HepG2 (cell line): ENCODE data around the gene ARHGAP12. TPM values are rescaled to one million over a fixed set of nuclear protein-coding genes. Genes with fewer than 3 reads are reported as not detected.
A peak's percentile ranks its signal among the peaks of the same experiment; 100 is the strongest.

Source experiments
- ARNT2 ChIP-seq: sonication (generic); formaldehyde crosslinking; IDR thresholded peaks from 2 replicates; pipeline ENCODE4 v1.8.0; 2022; ENCODE audit warnings: mild to moderate bottlenecking, low read depth, missing genetic modification reagents, moderate library complexity
- GATAD2A ChIP-seq: IDR thresholded peaks from 2 replicates; pipeline ENCODE4 v1.6.1; 2016
- HOXD1 ChIP-seq: sonication (generic); formaldehyde crosslinking; IDR thresholded peaks from 2 replicates; pipeline ENCODE4 v1.5.0; 2020; ENCODE audit warnings: missing genetic modification reagents
- KLF9 ChIP-seq: IDR thresholded peaks from 2 replicates; pipeline ENCODE4 v1.6.1; 2016; ENCODE audit warnings: low read depth
- NCOR1 ChIP-seq: fragments of 200-600 bp; sonication (generic); IDR thresholded peaks from 2 replicates; pipeline ENCODE4 v1.7.0; 2017; ENCODE audit warnings: antibody characterized with exemption, low read length, borderline replicate concordance
- PHF8 ChIP-seq: sonication (generic); formaldehyde crosslinking; IDR thresholded peaks from 2 replicates; pipeline ENCODE4 v1.5.0; 2020; ENCODE audit warnings: missing genetic modification reagents
- PRMT3 ChIP-seq: sonication (generic); formaldehyde crosslinking; IDR thresholded peaks from 2 replicates; pipeline ENCODE4 v1.8.1; 2022; ENCODE audit warnings: low read depth, mild to moderate bottlenecking, moderate library complexity, missing genetic modification reagents, borderline replicate concordance
- TOE1 ChIP-seq: sonication (generic); formaldehyde crosslinking; IDR thresholded peaks from 2 replicates; pipeline ENCODE4 v1.4.0; 2020; ENCODE audit warnings: mild to moderate bottlenecking, missing genetic modification reagents
- ZBTB21 ChIP-seq: sonication (generic); formaldehyde crosslinking; IDR thresholded peaks from 2 replicates; pipeline ENCODE4 v1.4.0; 2020; ENCODE audit warnings: missing genetic modification reagents
- ZNF337 ChIP-seq: sonication (generic); formaldehyde crosslinking; IDR thresholded peaks from 2 replicates; pipeline ENCODE4 v1.5.1; 2020; ENCODE audit warnings: missing genetic modification reagents, low read depth, mild to moderate bottlenecking, borderline replicate concordance
- ZNF383 ChIP-seq: sonication (generic); formaldehyde crosslinking; IDR thresholded peaks from 2 replicates; pipeline ENCODE4 v1.4.0; 2020; ENCODE audit warnings: missing genetic modification reagents, mild to moderate bottlenecking, borderline replicate concordance
- ZNF766 ChIP-seq: sonication (generic); formaldehyde crosslinking; IDR thresholded peaks from 2 replicates; pipeline ENCODE4 v1.5.0; 2020; ENCODE audit warnings: missing genetic modification reagents, borderline replicate concordance
- polyA plus RNA-seq, 8 experiments: library from polyadenylated mRNA; depleted of rRNA in 3 of 8; stranded (reverse) in 7 of 8; unstranded in 1 of 8; fragments of >200 nt; fragmentation: Illumina TruSeq in 4 of 8; extraction: Trizol in 4 of 8; gene quantifications; 2 replicates each; pipeline versions ENCODE4 v1.2.1 to v1.2.3, GENCODE V29; 2011 to 2016; ENCODE audit warnings: low read depth in 4 of 8, missing spikeins in 1 of 8, mixed read lengths in 1 of 8; ENCODE audit not compliant: insufficient read depth in 1 of 8
- total RNA-seq, 5 experiments: library from RNA; depleted of rRNA; stranded (reverse); fragments of >200 nt; fragmentation: Illumina TruSeq; extraction: Trizol; gene quantifications; 2 replicates each; pipeline ENCODE4 v1.2.3, GENCODE V29; 2016; ENCODE audit warnings: low read depth in 1 of 5
- TF ChIP-seq, protein P1 (sequence below): sonication (generic); formaldehyde crosslinking; IDR thresholded peaks from 2 replicates; pipeline ENCODE4 v1.4.0; 2020; ENCODE audit warnings: missing genetic modification reagents
- TF ChIP-seq, protein P2 (sequence below): sonication (generic); formaldehyde crosslinking; IDR thresholded peaks from 2 replicates; pipeline ENCODE4 v1.8.1; 2023; ENCODE audit warnings: mild to moderate bottlenecking, missing genetic modification reagents, borderline replicate concordance
- TF ChIP-seq, protein P3 (sequence below): sonication (generic); formaldehyde crosslinking; IDR thresholded peaks from 2 replicates; pipeline ENCODE4 v1.5.0; 2020; ENCODE audit warnings: mild to moderate bottlenecking, missing genetic modification reagents, borderline replicate concordance

Gene ARHGAP12
- total and polyA plus RNA-seq, 2 of the 13 experiments (the other 11 are each of a cell fraction or from before 2014, with no cell fraction given) = 25.0 to 54.6 TPM

- TF ChIP-seq, protein P1, sequence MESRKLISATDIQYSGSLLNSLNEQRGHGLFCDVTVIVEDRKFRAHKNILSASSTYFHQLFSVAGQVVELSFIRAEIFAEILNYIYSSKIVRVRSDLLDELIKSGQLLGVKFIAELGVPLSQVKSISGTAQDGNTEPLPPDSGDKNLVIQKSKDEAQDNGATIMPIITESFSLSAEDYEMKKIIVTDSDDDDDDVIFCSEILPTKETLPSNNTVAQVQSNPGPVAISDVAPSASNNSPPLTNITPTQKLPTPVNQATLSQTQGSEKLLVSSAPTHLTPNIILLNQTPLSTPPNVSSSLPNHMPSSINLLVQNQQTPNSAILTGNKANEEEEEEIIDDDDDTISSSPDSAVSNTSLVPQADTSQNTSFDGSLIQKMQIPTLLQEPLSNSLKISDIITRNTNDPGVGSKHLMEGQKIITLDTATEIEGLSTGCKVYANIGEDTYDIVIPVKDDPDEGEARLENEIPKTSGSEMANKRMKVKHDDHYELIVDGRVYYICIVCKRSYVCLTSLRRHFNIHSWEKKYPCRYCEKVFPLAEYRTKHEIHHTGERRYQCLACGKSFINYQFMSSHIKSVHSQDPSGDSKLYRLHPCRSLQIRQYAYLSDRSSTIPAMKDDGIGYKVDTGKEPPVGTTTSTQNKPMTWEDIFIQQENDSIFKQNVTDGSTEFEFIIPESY (CRISPR knock-in tag) = no peak
- TF ChIP-seq ZNF383 (CRISPR knock-in tag) (no peak), PHF8 (CRISPR knock-in tag) (no peak), NCOR1 (no peak), ARNT2 (CRISPR knock-in tag) (no peak), ZBTB21 (CRISPR knock-in tag) (no peak), TOE1 (CRISPR knock-in tag) (no peak), KLF9 (CRISPR knock-in tag) (no peak), ZNF337 (CRISPR knock-in tag) (no peak), GATAD2A (CRISPR knock-in tag) (peak; percentile 76), PRMT3 (CRISPR knock-in tag) (no peak), HOXD1 (CRISPR knock-in tag) (no peak), ZNF766 (CRISPR knock-in tag) (no peak)
- TF ChIP-seq, protein P2, sequence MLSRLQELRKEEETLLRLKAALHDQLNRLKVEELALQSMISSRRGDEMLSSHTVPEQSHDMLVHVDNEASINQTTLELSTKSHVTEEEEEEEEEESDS = no peak
- TF ChIP-seq, protein P3, sequence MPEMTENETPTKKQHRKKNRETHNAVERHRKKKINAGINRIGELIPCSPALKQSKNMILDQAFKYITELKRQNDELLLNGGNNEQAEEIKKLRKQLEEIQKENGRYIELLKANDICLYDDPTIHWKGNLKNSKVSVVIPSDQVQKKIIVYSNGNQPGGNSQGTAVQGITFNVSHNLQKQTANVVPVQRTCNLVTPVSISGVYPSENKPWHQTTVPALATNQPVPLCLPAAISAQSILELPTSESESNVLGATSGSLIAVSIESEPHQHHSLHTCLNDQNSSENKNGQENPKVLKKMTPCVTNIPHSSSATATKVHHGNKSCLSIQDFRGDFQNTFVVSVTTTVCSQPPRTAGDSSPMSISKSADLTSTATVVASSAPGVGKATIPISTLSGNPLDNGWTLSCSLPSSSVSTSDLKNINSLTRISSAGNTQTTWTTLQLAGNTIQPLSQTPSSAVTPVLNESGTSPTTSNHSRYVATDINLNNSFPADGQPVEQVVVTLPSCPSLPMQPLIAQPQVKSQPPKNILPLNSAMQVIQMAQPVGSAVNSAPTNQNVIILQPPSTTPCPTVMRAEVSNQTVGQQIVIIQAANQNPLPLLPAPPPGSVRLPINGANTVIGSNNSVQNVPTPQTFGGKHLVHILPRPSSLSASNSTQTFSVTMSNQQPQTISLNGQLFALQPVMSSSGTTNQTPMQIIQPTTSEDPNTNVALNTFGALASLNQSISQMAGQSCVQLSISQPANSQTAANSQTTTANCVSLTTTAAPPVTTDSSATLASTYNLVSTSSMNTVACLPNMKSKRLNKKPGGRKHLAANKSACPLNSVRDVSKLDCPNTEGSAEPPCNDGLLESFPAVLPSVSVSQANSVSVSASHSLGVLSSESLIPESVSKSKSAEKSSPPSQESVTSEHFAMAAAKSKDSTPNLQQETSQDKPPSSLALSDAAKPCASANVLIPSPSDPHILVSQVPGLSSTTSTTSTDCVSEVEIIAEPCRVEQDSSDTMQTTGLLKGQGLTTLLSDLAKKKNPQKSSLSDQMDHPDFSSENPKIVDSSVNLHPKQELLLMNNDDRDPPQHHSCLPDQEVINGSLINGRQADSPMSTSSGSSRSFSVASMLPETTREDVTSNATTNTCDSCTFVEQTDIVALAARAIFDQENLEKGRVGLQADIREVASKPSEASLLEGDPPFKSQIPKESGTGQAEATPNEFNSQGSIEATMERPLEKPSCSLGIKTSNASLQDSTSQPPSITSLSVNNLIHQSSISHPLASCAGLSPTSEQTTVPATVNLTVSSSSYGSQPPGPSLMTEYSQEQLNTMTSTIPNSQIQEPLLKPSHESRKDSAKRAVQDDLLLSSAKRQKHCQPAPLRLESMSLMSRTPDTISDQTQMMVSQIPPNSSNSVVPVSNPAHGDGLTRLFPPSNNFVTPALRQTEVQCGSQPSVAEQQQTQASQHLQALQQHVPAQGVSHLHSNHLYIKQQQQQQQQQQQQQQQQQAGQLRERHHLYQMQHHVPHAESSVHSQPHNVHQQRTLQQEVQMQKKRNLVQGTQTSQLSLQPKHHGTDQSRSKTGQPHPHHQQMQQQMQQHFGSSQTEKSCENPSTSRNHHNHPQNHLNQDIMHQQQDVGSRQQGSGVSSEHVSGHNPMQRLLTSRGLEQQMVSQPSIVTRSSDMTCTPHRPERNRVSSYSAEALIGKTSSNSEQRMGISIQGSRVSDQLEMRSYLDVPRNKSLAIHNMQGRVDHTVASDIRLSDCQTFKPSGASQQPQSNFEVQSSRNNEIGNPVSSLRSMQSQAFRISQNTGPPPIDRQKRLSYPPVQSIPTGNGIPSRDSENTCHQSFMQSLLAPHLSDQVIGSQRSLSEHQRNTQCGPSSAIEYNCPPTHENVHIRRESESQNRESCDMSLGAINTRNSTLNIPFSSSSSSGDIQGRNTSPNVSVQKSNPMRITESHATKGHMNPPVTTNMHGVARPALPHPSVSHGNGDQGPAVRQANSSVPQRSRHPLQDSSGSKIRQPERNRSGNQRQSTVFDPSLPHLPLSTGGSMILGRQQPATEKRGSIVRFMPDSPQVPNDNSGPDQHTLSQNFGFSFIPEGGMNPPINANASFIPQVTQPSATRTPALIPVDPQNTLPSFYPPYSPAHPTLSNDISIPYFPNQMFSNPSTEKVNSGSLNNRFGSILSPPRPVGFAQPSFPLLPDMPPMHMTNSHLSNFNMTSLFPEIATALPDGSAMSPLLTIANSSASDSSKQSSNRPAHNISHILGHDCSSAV (CRISPR knock-in tag) = no peak
- TF ChIP-seq, all 625 proteins: peak for 62
These were observed 18.7 kb upstream of the ARHGAP12 start (continued) for GRCh38 chr10:31947144-31947926.
